GM12801 (cell line): ENCODE results near the gene KRTAP10-3.

Source experiments
- TF ChIP-seq, protein P1 (sequence below): IDR thresholded peaks from one replicate; pipeline ENCODE4 v1.5.1; 2011; ENCODE audit warnings: control low read depth; ENCODE audit not compliant: insufficient read length; ENCODE audit errors: extremely low read depth

The KRTAP10-3 gene

GRCh38 chr21:44568667-44569556 is 10.3 kb upstream of the KRTAP10-3 start:
- TF ChIP-seq, protein P1, sequence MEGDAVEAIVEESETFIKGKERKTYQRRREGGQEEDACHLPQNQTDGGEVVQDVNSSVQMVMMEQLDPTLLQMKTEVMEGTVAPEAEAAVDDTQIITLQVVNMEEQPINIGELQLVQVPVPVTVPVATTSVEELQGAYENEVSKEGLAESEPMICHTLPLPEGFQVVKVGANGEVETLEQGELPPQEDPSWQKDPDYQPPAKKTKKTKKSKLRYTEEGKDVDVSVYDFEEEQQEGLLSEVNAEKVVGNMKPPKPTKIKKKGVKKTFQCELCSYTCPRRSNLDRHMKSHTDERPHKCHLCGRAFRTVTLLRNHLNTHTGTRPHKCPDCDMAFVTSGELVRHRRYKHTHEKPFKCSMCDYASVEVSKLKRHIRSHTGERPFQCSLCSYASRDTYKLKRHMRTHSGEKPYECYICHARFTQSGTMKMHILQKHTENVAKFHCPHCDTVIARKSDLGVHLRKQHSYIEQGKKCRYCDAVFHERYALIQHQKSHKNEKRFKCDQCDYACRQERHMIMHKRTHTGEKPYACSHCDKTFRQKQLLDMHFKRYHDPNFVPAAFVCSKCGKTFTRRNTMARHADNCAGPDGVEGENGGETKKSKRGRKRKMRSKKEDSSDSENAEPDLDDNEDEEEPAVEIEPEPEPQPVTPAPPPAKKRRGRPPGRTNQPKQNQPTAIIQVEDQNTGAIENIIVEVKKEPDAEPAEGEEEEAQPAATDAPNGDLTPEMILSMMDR: no peak

DNA sequence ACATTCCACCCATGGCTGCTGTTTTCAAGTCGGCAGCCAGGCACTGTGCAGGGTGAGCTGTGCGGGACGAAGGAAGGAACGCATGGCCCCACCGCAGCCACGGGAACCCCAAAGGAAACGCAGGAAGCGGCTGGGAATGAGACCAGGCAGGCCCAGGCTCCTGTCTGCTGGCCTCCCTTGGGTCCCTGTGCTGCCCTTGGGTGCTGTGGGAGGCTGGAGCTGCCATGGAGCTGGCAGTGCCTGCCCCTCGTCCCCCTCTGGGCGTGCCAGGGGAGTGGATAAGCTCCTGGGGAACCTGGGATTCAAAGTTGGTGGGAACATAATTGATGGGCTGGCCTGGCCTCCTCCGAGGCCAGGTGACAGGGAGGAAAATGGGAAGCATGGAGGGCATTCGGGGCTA is 9.7 kb upstream of the KRTAP10-3 start:
- TF ChIP-seq, protein P1: no peak

DNA sequence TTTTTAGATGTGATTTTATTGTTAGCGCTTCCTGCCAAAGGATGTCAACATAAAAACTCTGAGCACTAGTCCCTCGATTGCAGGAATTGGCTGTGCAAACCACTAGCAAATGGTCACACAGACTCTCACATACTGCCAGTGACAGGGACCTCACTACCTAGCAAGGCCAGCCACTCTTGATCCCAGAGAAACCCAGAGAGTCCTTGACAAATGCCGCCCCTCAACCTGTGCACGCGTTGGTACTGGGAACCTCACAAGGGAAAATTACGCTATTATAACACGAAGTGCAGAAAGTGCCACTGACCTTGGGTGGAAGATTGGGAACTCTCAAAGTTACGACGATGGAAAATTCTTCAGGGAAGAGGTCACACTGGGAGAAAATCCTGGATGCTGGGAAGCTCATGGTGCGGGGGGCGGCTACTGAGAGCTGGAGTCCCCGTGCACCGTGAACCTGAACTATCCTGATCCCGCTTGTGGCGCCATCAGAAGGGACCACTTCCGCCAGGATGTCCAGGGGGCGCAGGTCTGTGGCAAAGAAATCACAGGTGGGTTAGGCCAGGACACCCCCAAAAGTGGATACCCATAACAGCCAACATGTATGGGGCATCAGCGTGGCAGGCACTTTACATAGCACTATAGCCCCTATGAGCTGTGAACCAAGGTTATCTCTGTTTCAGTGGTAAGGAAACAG is 9.0 kb upstream of the KRTAP10-3 start:
- TF ChIP-seq, protein P1: no peak

DNA sequence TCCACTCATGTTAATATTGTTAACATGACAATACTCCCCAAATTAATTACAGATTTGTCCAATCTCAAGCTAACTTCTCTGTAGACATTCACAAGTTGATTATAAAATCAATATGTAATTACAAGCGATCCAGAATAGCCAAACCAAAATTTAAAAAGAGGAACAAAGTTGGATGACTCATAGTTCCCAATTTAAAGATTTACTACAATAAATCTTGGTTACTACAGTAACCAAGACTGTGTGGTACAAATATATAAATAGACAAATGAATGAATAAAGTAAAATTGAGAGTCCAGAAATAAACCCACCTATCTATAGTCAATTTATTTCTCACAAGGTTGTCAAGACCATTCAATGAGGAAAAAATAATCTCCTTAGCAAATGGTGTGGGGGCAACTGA is 7.8 kb upstream of the KRTAP10-3 start:
- TF ChIP-seq, protein P1: no peak

GRCh38 chr21:44564886-44565598 is 6.4 kb upstream of the KRTAP10-3 start:
- TF ChIP-seq, protein P1: no peak

- TF ChIP-seq, protein P1: no peak
These were observed 5.5 kb upstream of the KRTAP10-3 start for GRCh38 chr21:44564099-44564498.
